Gastrocnemius medialis (tissue), 4 donors: Measurements from ENCODE around the gene CYB561D1.

Experiments
- CTCF ChIP-seq, 5 experiments: fragments of 450-650 bp in 3 of 5; fragments of 200-600 bp in 2 of 5; sonication (generic) in 2 of 5; IDR thresholded peaks in 4 of 5; conservative IDR thresholded peaks in 1 of 5; 1 replicate in 4 of 5; 2 replicates in 1 of 5; pipeline ENCODE4 v1.5.1; 2016 to 2019; ENCODE audit warnings: antibody characterized with exemption in 5 of 5, mild to moderate bottlenecking in 3 of 5, moderate library complexity in 3 of 5
- POLR2A ChIP-seq, 2 donors: fragments of 450-650 bp; IDR thresholded peaks; one replicate each; pipeline ENCODE4 v1.6.1; 2017; ENCODE audit warnings: antibody characterized with exemption in 2 of 2, mild to moderate bottlenecking in 2 of 2, moderate library complexity in 2 of 2

GRCh38 chr1:109466125-109466451 lies 27.8 kb upstream of the CYB561D1 start:
- TF ChIP-seq CTCF (IDR thresholded peaks at IDR 0.05 in 4 of 5, conservative IDR thresholded peaks at IDR 0.05 in 1 of 5) (no peak), POLR2A (IDR thresholded peaks at IDR 0.05) (no peak)
